NCI-H510A (cell line): Measurements from ENCODE around the gene PAN3.

ENCODE experiments used
- DNase-seq: peaks from one replicate; lab custom pipeline; 2025; lab: John Stamatoyannopoulos, UW

The PAN3 gene

GRCh38 chr13:28138756-28139470 is 568 bp downstream of the PAN3 start:
- peak; percentile 31 for DNase-seq

GRCh38 chr13:28140433-28141125 is 2.2 kb downstream of the PAN3 start:
- DNase-seq: no peak

- peak; percentile 7 for DNase-seq
Observed at GRCh38 chr13:28141542-28141941, 3.2 kb downstream of the PAN3 start.

GRCh38 chr13:28145049-28145448 is 6.7 kb downstream of the PAN3 start:
- no peak for DNase-seq

GRCh38 chr13:28147495-28147894 is 9.2 kb downstream of the PAN3 start:
- DNase-seq: no peak

GRCh38 chr13:28159057-28159456 is 20.7 kb downstream of the PAN3 start:
- no peak for DNase-seq

GRCh38 chr13:28161370-28161769 is 23.0 kb downstream of the PAN3 start:
- DNase-seq: no peak

- no peak for DNase-seq
Observed at GRCh38 chr13:28163587-28163986, 25.2 kb downstream of the PAN3 start.

- DNase-seq: no peak
Observed at GRCh38 chr13:28166257-28166656, 27.9 kb downstream of the PAN3 start.

- DNase-seq: no peak
Observed at GRCh38 chr13:28171266-28171665, 32.9 kb downstream of the PAN3 start.

GRCh38 chr13:28172947-28173346 is 34.6 kb downstream of the PAN3 start:
- no peak for DNase-seq

GRCh38 chr13:28173793-28174192 is 35.4 kb downstream of the PAN3 start:
- DNase-seq: no peak

- no peak for DNase-seq
Observed at GRCh38 chr13:28177327-28177726, 39.0 kb downstream of the PAN3 start.

- DNase-seq: no peak
Observed at GRCh38 chr13:28177877-28178276, 39.5 kb downstream of the PAN3 start.

- no peak for DNase-seq
Observed at GRCh38 chr13:28179974-28180373, 41.6 kb downstream of the PAN3 start.

- no peak for DNase-seq
Observed at GRCh38 chr13:28181413-28181812, 43.1 kb downstream of the PAN3 start.

GRCh38 chr13:28185256-28185655 is 46.9 kb downstream of the PAN3 start:
- no peak for DNase-seq

GRCh38 chr13:28199089-28199488 is 60.7 kb downstream of the PAN3 start:
- DNase-seq: no peak

- DNase-seq: peak; percentile 62
Observed at GRCh38 chr13:28204043-28204442, 65.7 kb downstream of the PAN3 start.

- DNase-seq: no peak
Observed at GRCh38 chr13:28204690-28205443, 66.5 kb downstream of the PAN3 start.

GRCh38 chr13:28218679-28219078 is 80.3 kb downstream of the PAN3 start:
- DNase-seq: no peak

- no peak for DNase-seq
Observed at GRCh38 chr13:28219408-28220099, 81.2 kb downstream of the PAN3 start.
